ENCODE data around the gene COG4.

Gene COG4

GRCh38 chr16:70526403-70526802 is 3.0 kb upstream of the COG4 start:
- no peak for DNase-seq

GRCh38 chr16:70524399-70524825 is 1.1 kb upstream of the COG4 start:
- peak in 4 of 6 experiments; percentile 19 to 37 (median 30) for DNase-seq

- peak; percentile 76 to 97 (median 84) for DNase-seq
Measured at GRCh38 chr16:70523743-70524398, 517 bp upstream of the COG4 start, which contains the start of gene SF3B3. Gene SF3B3, plus strand, starts transcription at chr16:70523816. Its CDS starts 2,841 bp downstream, at chr16:70526657.

- DNase-seq = peak in 1 of 6 experiments; percentile 53
Measured at GRCh38 chr16:70522216-70523075, 908 bp downstream of the COG4 start.

- no peak for DNase-seq
Measured at GRCh38 chr16:70520612-70521297, 2.6 kb downstream of the COG4 start.

GRCh38 chr16:70512456-70512855 is 10.9 kb downstream of the COG4 start:
- DNase-seq = no peak

GRCh38 chr16:70511833-70512232 is 11.5 kb downstream of the COG4 start:
- no peak for DNase-seq

GRCh38 chr16:70510216-70510615 is 13.1 kb downstream of the COG4 start:
- no peak for DNase-seq

- DNase-seq = no peak
Measured at GRCh38 chr16:70508752-70509151, 14.6 kb downstream of the COG4 start.

GRCh38 chr16:70496513-70496912 is 26.8 kb downstream of the COG4 start:
- no peak for DNase-seq

- no peak for DNase-seq
Measured at GRCh38 chr16:70495425-70496182, 27.8 kb downstream of the COG4 start.

GRCh38 chr16:70494777-70495176 is 28.6 kb downstream of the COG4 start:
- DNase-seq = no peak

GRCh38 chr16:70494202-70494770 is 29.1 kb downstream of the COG4 start:
- DNase-seq = no peak

GRCh38 chr16:70493802-70494201 is 29.6 kb downstream of the COG4 start:
- no peak for DNase-seq

GRCh38 chr16:70490261-70490660 is 33.1 kb downstream of the COG4 start:
- DNase-seq = no peak

- DNase-seq = no peak
Measured at GRCh38 chr16:70484867-70485266, 38.5 kb downstream of the COG4 start.

- DNase-seq = no peak
Measured at GRCh38 chr16:70483426-70483825, 39.9 kb downstream of the COG4 start.

- no peak for DNase-seq
Measured at GRCh38 chr16:70482624-70483023, 40.7 kb downstream of the COG4 start.

GRCh38 chr16:70481929-70482536 is 41.3 kb downstream of the COG4 start:
- no peak for DNase-seq

GRCh38 chr16:70480127-70481105 is 42.9 kb downstream of the COG4 start:
- DNase-seq = no peak

- no peak for DNase-seq
Measured at GRCh38 chr16:70478912-70479341, 44.4 kb downstream of the COG4 start.
